Thoracic aorta (tissue), 2 donors: ENCODE measurements around the gene TCF7L2. TPM values are rescaled to one million over a fixed set of nuclear protein-coding genes. Genes with fewer than 3 reads are reported as not detected.

Experiments used
- ATAC-seq: fragments of 150-250 bp; one replicate; pipeline ENCODE4 v1.8.0; 2017; ENCODE audit warnings: low read depth; ENCODE audit not compliant: insufficient number of reproducible peaks, low FRiP score
- DNase-seq: peaks from one replicate; pipeline ENCODE4 v3.0.0-alpha.2; 2020; ENCODE audit warnings: low spot score
- H3K27ac ChIP-seq, 2 donors: fragments of 200-600 bp; sonication (generic); 1 replicate in 1 of 2; 2 replicates in 1 of 2; pipeline ENCODE4 v1.5.1; 2016; ENCODE audit warnings: mild to moderate bottlenecking in 2 of 2, moderate library complexity in 2 of 2
- H3K27me3 ChIP-seq: fragments of 200-600 bp; sonication (generic); replicated peaks from 2 replicates; pipeline ENCODE4 v1.6.0; 2016; ENCODE audit warnings: mild to moderate bottlenecking; ENCODE audit not compliant: insufficient read depth
- H3K36me3 ChIP-seq: fragments of 200-600 bp; sonication (generic); one replicate; pipeline ENCODE4 v1.5.1; 2016
- H3K4me1 ChIP-seq, 2 donors: fragments of 200-600 bp; sonication (generic); 1 replicate in 1 of 2; 2 replicates in 1 of 2; pipeline versions ENCODE4 v1.5.1 to v1.6.0; 2016; ENCODE audit warnings: low read depth in 2 of 2, mild to moderate bottlenecking in 1 of 2; ENCODE audit not compliant: control insufficient read depth in 1 of 2
- H3K4me3 ChIP-seq: fragments of 200-600 bp; sonication (generic); 2 replicates; pipeline ENCODE4 v1.5.1; 2016; ENCODE audit warnings: mild to moderate bottlenecking
- H3K9me3 ChIP-seq: fragments of 200-600 bp; sonication (generic); 2 replicates; pipeline ENCODE4 v1.5.1; 2016
- total RNA-seq, 2 donors: library from RNA; depleted of rRNA; stranded (reverse); fragments of >200 nt; gene quantifications; one replicate each; pipeline versions ENCODE4 v1.1.0 to v1.2.3, GENCODE V29; 2016
- TF ChIP-seq, protein P1 (sequence below): fragments of 200-600 bp; sonication (generic); IDR thresholded peaks from one replicate; pipeline ENCODE4 v1.5.1; 2019; ENCODE audit warnings: antibody characterized with exemption

TCF7L2 gene
- total RNA-seq, 2 donors from 2014 or later, result 21.4 to 50.5 TPM

DNA sequence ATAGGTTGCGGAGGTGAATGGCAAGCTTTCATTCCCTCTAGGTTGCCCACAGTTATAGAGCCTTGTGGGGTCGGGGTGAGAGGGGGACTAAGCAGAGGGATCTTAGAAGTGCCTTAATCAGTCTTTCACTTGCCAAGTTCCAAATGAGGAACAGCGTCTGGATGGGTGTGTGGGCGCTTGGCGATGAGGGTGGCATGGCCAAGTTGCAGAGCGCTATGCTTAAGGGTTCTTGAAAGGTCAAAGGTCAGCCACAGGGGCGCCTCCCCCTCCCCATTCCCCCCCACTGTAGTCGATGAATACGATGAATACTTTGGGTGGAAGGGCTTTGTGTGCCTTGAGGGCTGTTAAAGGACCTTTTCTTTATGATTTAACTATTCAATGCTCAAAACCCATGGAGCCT, 185.0 kb downstream of the TCF7L2 start:
- no peaks in the 10 kb centered on the region for H3K27me3 ChIP-seq
- ATAC-seq (no peak), DNase-seq (no peak)
- no peaks in the 10 kb centered on the region for H3K36me3 ChIP-seq
- H3K27ac ChIP-seq, result no peak overlapping the region
- H3K4me1 ChIP-seq, result peaks cover 8 to 49% of the 10 kb centered on the region in 2 donors
- TF ChIP-seq, protein P1, sequence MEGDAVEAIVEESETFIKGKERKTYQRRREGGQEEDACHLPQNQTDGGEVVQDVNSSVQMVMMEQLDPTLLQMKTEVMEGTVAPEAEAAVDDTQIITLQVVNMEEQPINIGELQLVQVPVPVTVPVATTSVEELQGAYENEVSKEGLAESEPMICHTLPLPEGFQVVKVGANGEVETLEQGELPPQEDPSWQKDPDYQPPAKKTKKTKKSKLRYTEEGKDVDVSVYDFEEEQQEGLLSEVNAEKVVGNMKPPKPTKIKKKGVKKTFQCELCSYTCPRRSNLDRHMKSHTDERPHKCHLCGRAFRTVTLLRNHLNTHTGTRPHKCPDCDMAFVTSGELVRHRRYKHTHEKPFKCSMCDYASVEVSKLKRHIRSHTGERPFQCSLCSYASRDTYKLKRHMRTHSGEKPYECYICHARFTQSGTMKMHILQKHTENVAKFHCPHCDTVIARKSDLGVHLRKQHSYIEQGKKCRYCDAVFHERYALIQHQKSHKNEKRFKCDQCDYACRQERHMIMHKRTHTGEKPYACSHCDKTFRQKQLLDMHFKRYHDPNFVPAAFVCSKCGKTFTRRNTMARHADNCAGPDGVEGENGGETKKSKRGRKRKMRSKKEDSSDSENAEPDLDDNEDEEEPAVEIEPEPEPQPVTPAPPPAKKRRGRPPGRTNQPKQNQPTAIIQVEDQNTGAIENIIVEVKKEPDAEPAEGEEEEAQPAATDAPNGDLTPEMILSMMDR, result no peak
- no peaks in the 10 kb centered on the region for H3K9me3 ChIP-seq
- no peak overlapping the region for H3K4me3 ChIP-seq

GRCh38 chr10:113137941-113138685, 188.1 kb downstream of the TCF7L2 start:
- no peak for ATAC-seq
- no peaks in the 10 kb centered on the region for H3K9me3 ChIP-seq
- TF ChIP-seq, protein P1, result no peak
- H3K27me3 ChIP-seq, result no peaks in the 10 kb centered on the region
- no peak for DNase-seq
- H3K4me1 ChIP-seq, result peaks cover 3 to 34% of the 10 kb centered on the region in 2 donors
- H3K4me3 ChIP-seq, result no peak overlapping the region
- H3K36me3 ChIP-seq, result peaks cover 3% of the 10 kb centered on the region
- no peak overlapping the region for H3K27ac ChIP-seq

- H3K4me3 ChIP-seq, result no peak overlapping the region
- no peaks in the 10 kb centered on the region for H3K27me3 ChIP-seq
- H3K27ac ChIP-seq, result no peak overlapping the region
- no peaks in the 10 kb centered on the region for H3K9me3 ChIP-seq
- no peak for ATAC-seq
- H3K4me1 ChIP-seq, result peaks cover 3 to 25% of the 10 kb centered on the region in 2 donors
- DNase-seq, result no peak
- peaks cover 3% of the 10 kb centered on the region for H3K36me3 ChIP-seq
- TF ChIP-seq, protein P1, result no peak
These were observed 189.0 kb downstream of the TCF7L2 start for GRCh38 chr10:113138937-113139585.

GRCh38 chr10:113139699-113140098, 189.7 kb downstream of the TCF7L2 start:
- Histone ChIP-seq H3K27me3 (no peaks in the 10 kb centered on the region), H3K4me1 (peaks cover 3 to 25% of the 10 kb centered on the region in 2 donors), H3K9me3 (no peaks in the 10 kb centered on the region), H3K27ac (no peak overlapping the region), H3K36me3 (peaks cover 3% of the 10 kb centered on the region), H3K4me3 (no peak overlapping the region)
- TF ChIP-seq, protein P1, result no peak
- ATAC-seq (no peak), DNase-seq (no peak)

- DNase-seq (no peak), ATAC-seq (no peak)
- TF ChIP-seq, protein P1, result no peak
- Histone ChIP-seq H3K27me3 (no peaks in the 10 kb centered on the region), H3K4me3 (no peak overlapping the region), H3K4me1 (peaks cover 3 to 25% of the 10 kb centered on the region in 2 donors), H3K36me3 (peaks cover 3% of the 10 kb centered on the region), H3K27ac (no peak overlapping the region), H3K9me3 (no peaks in the 10 kb centered on the region)
These were observed 190.3 kb downstream of the TCF7L2 start for GRCh38 chr10:113140143-113141011.
